Erythroblast (primary cell): ENCODE data around the gene RIIAD1.

Experiments
- GATA1 ChIP-seq: IDR thresholded peaks from 2 replicates; pipeline ENCODE4 v1.6.1; 2011; ENCODE audit warnings: low read depth, mild to moderate bottlenecking, control low read depth, low read length, moderate library complexity
- POLR2A ChIP-seq: IDR thresholded peaks from 2 replicates; pipeline ENCODE4 v1.6.1; 2011; ENCODE audit warnings: mild to moderate bottlenecking, low read length

DNA sequence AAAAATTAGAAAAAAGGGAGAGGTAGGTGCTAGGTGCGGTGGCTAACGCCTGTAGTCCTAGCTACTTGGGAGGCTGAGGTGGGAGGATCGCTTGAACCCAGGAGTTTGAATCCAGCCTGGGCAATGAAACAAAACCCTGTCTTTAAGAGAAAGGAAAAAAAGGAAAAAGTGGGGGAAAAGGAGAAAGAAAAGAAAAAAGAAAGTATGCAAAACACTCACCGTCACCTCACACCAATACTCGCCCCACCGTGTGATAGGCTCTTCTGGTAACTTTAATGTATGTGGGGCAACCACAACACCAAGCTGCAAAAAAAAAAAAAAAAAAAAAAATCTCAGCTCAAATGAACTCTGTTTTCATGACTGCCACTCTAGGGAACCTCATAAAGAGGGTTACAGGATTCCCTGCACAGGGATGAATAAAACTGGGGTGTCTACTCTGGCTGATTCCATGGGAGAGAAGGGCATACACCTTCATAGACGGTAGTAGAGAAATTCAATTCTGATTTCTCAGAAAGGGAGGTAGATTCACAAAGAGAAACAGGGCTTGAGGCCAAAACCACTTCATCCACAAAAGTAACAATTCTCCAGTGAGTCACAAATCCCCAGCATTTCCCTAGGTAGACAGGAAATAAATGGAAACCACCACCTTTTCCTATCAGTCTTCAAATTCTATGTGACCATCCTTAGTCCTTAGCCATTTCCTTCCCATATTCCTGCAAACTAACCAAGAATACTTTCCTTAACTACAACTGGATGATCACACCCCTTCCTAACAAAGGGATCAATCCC, 39.5 kb downstream of the RIIAD1 start:
- TF ChIP-seq POLR2A, result no peak
- no peak for TF ChIP-seq GATA1
